ENCODE data around the gene SMYD2.
A peak's percentile ranks its signal among the peaks of the same experiment; 100 is the strongest.

The SMYD2 gene

GRCh38 chr1:214249651-214250050, 31.3 kb upstream of the SMYD2 start:
- Histone ChIP-seq H3K27ac (ENCODE audit: low read length) (no peak overlapping the region), H3K27me3 (ENCODE audit: control insufficient read depth, insufficient read depth, low read length) (no peaks in the 10 kb centered on the region), H3K4me3 (ENCODE audit: low read length) (no peak overlapping the region), H3K9me3 (ENCODE audit: control insufficient read depth, insufficient read depth, low read length) (no peaks in the 10 kb centered on the region), H3K36me3 (ENCODE audit: control insufficient read depth, insufficient read depth, low read length) (no peaks in the 10 kb centered on the region), H3K4me1 (ENCODE audit: control insufficient read depth, insufficient read depth, low read length) (peaks cover 3% of the 10 kb centered on the region; the same call in 1 of the 2 replicates)
- no CpG with 5 or more reads among the region's 14 CpGs for WGBS (ENCODE audit: insufficient coverage, insufficient read length)
- no peak for DNase-seq (ENCODE audit: low read depth, low spot score)

GRCh38 chr1:214251354-214251753, 29.6 kb upstream of the SMYD2 start:
- no CpG with 5 or more reads among the region's 2 CpGs for WGBS (ENCODE audit: insufficient coverage, insufficient read length)
- no peak for DNase-seq (ENCODE audit: low read depth, low spot score)
- Histone ChIP-seq H3K4me1 (ENCODE audit: control insufficient read depth, insufficient read depth, low read length) (peaks cover 3% of the 10 kb centered on the region; the same call in 1 of the 2 replicates), H3K27ac (ENCODE audit: low read length) (no peak overlapping the region), H3K36me3 (ENCODE audit: control insufficient read depth, insufficient read depth, low read length) (no peaks in the 10 kb centered on the region), H3K27me3 (ENCODE audit: control insufficient read depth, insufficient read depth, low read length) (no peaks in the 10 kb centered on the region), H3K9me3 (ENCODE audit: control insufficient read depth, insufficient read depth, low read length) (no peaks in the 10 kb centered on the region), H3K4me3 (ENCODE audit: low read length) (no peak overlapping the region)

- Histone ChIP-seq H3K9me3 (ENCODE audit: control insufficient read depth, insufficient read depth, low read length) (no peaks in the 10 kb centered on the region), H3K4me1 (ENCODE audit: control insufficient read depth, insufficient read depth, low read length) (no peaks in the 10 kb centered on the region), H3K27me3 (ENCODE audit: control insufficient read depth, insufficient read depth, low read length) (no peaks in the 10 kb centered on the region), H3K36me3 (ENCODE audit: control insufficient read depth, insufficient read depth, low read length) (no peaks in the 10 kb centered on the region), H3K4me3 (ENCODE audit: low read length) (no peak overlapping the region), H3K27ac (ENCODE audit: low read length) (no peak overlapping the region)
- WGBS (ENCODE audit: insufficient coverage, insufficient read length): no CpG with 5 or more reads among the region's 2 CpGs
- DNase-seq (ENCODE audit: low read depth, low spot score): no peak
These were observed 25.4 kb upstream of the SMYD2 start for GRCh38 chr1:214255509-214255908.

- no CpG with 5 or more reads among the region's 2 CpGs for WGBS (ENCODE audit: insufficient coverage, insufficient read length)
- Histone ChIP-seq H3K27ac (ENCODE audit: low read length) (no peak overlapping the region), H3K4me1 (ENCODE audit: control insufficient read depth, insufficient read depth, low read length) (no peaks in the 10 kb centered on the region), H3K36me3 (ENCODE audit: control insufficient read depth, insufficient read depth, low read length) (no peaks in the 10 kb centered on the region), H3K27me3 (ENCODE audit: control insufficient read depth, insufficient read depth, low read length) (no peaks in the 10 kb centered on the region), H3K4me3 (ENCODE audit: low read length) (no peak overlapping the region), H3K9me3 (ENCODE audit: control insufficient read depth, insufficient read depth, low read length) (no peaks in the 10 kb centered on the region)
- no peak for DNase-seq (ENCODE audit: low read depth, low spot score)
These were observed 21.5 kb upstream of the SMYD2 start for GRCh38 chr1:214259353-214259977.

- no peaks in the 10 kb centered on the region for H3K27me3 ChIP-seq (ENCODE audit: control insufficient read depth, insufficient read depth, low read length)
- WGBS (ENCODE audit: insufficient coverage, insufficient read length): no CpG with 5 or more reads among the region's 3 CpGs
- DNase-seq (ENCODE audit: low read depth, low spot score): no peak
These were observed 20.3 kb upstream of the SMYD2 start for GRCh38 chr1:214260561-214261205.

GRCh38 chr1:214261206-214262123, 19.5 kb upstream of the SMYD2 start:
- DNase-seq (ENCODE audit: low read depth, low spot score): peak; percentile 43
- no peak overlapping the region for H3K4me3 ChIP-seq (ENCODE audit: low read length)
- no peaks in the 10 kb centered on the region for H3K9me3 ChIP-seq (ENCODE audit: control insufficient read depth, insufficient read depth, low read length)
- H3K4me1 ChIP-seq (ENCODE audit: control insufficient read depth, insufficient read depth, low read length): no peaks in the 10 kb centered on the region
- no peak overlapping the region for H3K27ac ChIP-seq (ENCODE audit: low read length)
- H3K36me3 ChIP-seq (ENCODE audit: control insufficient read depth, insufficient read depth, low read length): no peaks in the 10 kb centered on the region
- H3K27me3 ChIP-seq (ENCODE audit: control insufficient read depth, insufficient read depth, low read length): no peaks in the 10 kb centered on the region
- no CpG with 5 or more reads among the region's 15 CpGs for WGBS (ENCODE audit: insufficient coverage, insufficient read length)

More at GRCh38 chr1:214260561-214261205, 20.3 kb upstream of the SMYD2 start:
- Histone ChIP-seq H3K36me3 (ENCODE audit: control insufficient read depth, insufficient read depth, low read length) (no peaks in the 10 kb centered on the region), H3K27ac (ENCODE audit: low read length) (no peak overlapping the region), H3K4me1 (ENCODE audit: control insufficient read depth, insufficient read depth, low read length) (no peaks in the 10 kb centered on the region), H3K4me3 (ENCODE audit: low read length) (no peak overlapping the region), H3K9me3 (ENCODE audit: control insufficient read depth, insufficient read depth, low read length) (no peaks in the 10 kb centered on the region)

GRCh38 chr1:214264196-214264595, 16.8 kb upstream of the SMYD2 start:
- Histone ChIP-seq H3K4me1 (ENCODE audit: control insufficient read depth, insufficient read depth, low read length) (no peaks in the 10 kb centered on the region), H3K4me3 (ENCODE audit: low read length) (no peak overlapping the region), H3K27me3 (ENCODE audit: control insufficient read depth, insufficient read depth, low read length) (no peaks in the 10 kb centered on the region), H3K27ac (ENCODE audit: low read length) (no peak overlapping the region), H3K9me3 (ENCODE audit: control insufficient read depth, insufficient read depth, low read length) (no peaks in the 10 kb centered on the region), H3K36me3 (ENCODE audit: control insufficient read depth, insufficient read depth, low read length) (no peaks in the 10 kb centered on the region)
- WGBS (ENCODE audit: insufficient coverage, insufficient read length): no CpG with 5 or more reads among the region's 4 CpGs
- no peak for DNase-seq (ENCODE audit: low read depth, low spot score)

- H3K36me3 ChIP-seq (ENCODE audit: control insufficient read depth, insufficient read depth, low read length): no peaks in the 10 kb centered on the region
- no peak overlapping the region for H3K4me3 ChIP-seq (ENCODE audit: low read length)
- no CpG with 5 or more reads among the region's 3 CpGs for WGBS (ENCODE audit: insufficient coverage, insufficient read length)
- H3K27me3 ChIP-seq (ENCODE audit: control insufficient read depth, insufficient read depth, low read length): no peaks in the 10 kb centered on the region
- DNase-seq (ENCODE audit: low read depth, low spot score): no peak
- H3K9me3 ChIP-seq (ENCODE audit: control insufficient read depth, insufficient read depth, low read length): no peaks in the 10 kb centered on the region
- no peak overlapping the region for H3K27ac ChIP-seq (ENCODE audit: low read length)
- H3K4me1 ChIP-seq (ENCODE audit: control insufficient read depth, insufficient read depth, low read length): no peaks in the 10 kb centered on the region
These were observed 16.0 kb upstream of the SMYD2 start for GRCh38 chr1:214264976-214265375.

- Histone ChIP-seq H3K27ac (ENCODE audit: low read length) (no peak overlapping the region), H3K4me1 (ENCODE audit: control insufficient read depth, insufficient read depth, low read length) (no peaks in the 10 kb centered on the region), H3K27me3 (ENCODE audit: control insufficient read depth, insufficient read depth, low read length) (no peaks in the 10 kb centered on the region), H3K36me3 (ENCODE audit: control insufficient read depth, insufficient read depth, low read length) (no peaks in the 10 kb centered on the region), H3K4me3 (ENCODE audit: low read length) (no peak overlapping the region), H3K9me3 (ENCODE audit: control insufficient read depth, insufficient read depth, low read length) (no peaks in the 10 kb centered on the region)
- WGBS (ENCODE audit: insufficient coverage, insufficient read length): no CpG with 5 or more reads among the region's 2 CpGs
- DNase-seq (ENCODE audit: low read depth, low spot score): no peak
These were observed 10.8 kb upstream of the SMYD2 start for GRCh38 chr1:214270097-214270650.

GRCh38 chr1:214271174-214271858, 9.6 kb upstream of the SMYD2 start:
- H3K36me3 ChIP-seq (ENCODE audit: control insufficient read depth, insufficient read depth, low read length): no peaks in the 10 kb centered on the region
- no peak overlapping the region for H3K27ac ChIP-seq (ENCODE audit: low read length)
- no CpG with 5 or more reads among the region's 3 CpGs for WGBS (ENCODE audit: insufficient coverage, insufficient read length)
- H3K4me1 ChIP-seq (ENCODE audit: control insufficient read depth, insufficient read depth, low read length): no peaks in the 10 kb centered on the region
- no peak for DNase-seq (ENCODE audit: low read depth, low spot score)
- H3K9me3 ChIP-seq (ENCODE audit: control insufficient read depth, insufficient read depth, low read length): no peaks in the 10 kb centered on the region
- H3K27me3 ChIP-seq (ENCODE audit: control insufficient read depth, insufficient read depth, low read length): no peaks in the 10 kb centered on the region
- no peak overlapping the region for H3K4me3 ChIP-seq (ENCODE audit: low read length)

All from iPS DF 6.9 (cell line).